Prostate gland (tissue), 2 donors: ENCODE data around the gene ATAD3C.

Experiments
- POLR2A ChIP-seq: fragments of 450-650 bp; IDR thresholded peaks from one replicate; pipeline ENCODE4 v1.6.1; 2016; ENCODE audit warnings: antibody characterized with exemption, mild to moderate bottlenecking
- POLR2AphosphoS5 ChIP-seq: sonication (generic); formaldehyde crosslinking; IDR thresholded peaks from one replicate; pipeline ENCODE4 v1.6.1; 2017; ENCODE audit warnings: antibody characterized with exemption
- TF ChIP-seq, protein P1 (sequence below), 4 experiments: fragments of 200-600 bp in 2 of 4; fragments of 450-650 bp in 2 of 4; sonication (generic) in 2 of 4; IDR thresholded peaks; 1 replicate in 3 of 4; 2 replicates in 1 of 4; pipeline ENCODE4 v1.5.1; 2016 to 2019; ENCODE audit warnings: antibody characterized with exemption in 4 of 4, mild to moderate bottlenecking in 2 of 4, moderate library complexity in 2 of 4

- TF ChIP-seq, protein P1, sequence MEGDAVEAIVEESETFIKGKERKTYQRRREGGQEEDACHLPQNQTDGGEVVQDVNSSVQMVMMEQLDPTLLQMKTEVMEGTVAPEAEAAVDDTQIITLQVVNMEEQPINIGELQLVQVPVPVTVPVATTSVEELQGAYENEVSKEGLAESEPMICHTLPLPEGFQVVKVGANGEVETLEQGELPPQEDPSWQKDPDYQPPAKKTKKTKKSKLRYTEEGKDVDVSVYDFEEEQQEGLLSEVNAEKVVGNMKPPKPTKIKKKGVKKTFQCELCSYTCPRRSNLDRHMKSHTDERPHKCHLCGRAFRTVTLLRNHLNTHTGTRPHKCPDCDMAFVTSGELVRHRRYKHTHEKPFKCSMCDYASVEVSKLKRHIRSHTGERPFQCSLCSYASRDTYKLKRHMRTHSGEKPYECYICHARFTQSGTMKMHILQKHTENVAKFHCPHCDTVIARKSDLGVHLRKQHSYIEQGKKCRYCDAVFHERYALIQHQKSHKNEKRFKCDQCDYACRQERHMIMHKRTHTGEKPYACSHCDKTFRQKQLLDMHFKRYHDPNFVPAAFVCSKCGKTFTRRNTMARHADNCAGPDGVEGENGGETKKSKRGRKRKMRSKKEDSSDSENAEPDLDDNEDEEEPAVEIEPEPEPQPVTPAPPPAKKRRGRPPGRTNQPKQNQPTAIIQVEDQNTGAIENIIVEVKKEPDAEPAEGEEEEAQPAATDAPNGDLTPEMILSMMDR (IDR thresholded peaks at IDR 0.05), result no peak
- TF ChIP-seq POLR2A (no peak), POLR2AphosphoS5 (no peak)
These were observed 39.7 kb downstream of the ATAD3C start for GRCh38 chr1:1489231-1489630.
